ELF-1 (cell line): ENCODE measurements around the gene UCHL5.

ENCODE experiments used
- DNase-seq: peaks from one replicate; pipeline ENCODE4 v3.0.0-alpha.2; 2016; ENCODE audit warnings: low read depth, low spot score

Gene UCHL5

DNA sequence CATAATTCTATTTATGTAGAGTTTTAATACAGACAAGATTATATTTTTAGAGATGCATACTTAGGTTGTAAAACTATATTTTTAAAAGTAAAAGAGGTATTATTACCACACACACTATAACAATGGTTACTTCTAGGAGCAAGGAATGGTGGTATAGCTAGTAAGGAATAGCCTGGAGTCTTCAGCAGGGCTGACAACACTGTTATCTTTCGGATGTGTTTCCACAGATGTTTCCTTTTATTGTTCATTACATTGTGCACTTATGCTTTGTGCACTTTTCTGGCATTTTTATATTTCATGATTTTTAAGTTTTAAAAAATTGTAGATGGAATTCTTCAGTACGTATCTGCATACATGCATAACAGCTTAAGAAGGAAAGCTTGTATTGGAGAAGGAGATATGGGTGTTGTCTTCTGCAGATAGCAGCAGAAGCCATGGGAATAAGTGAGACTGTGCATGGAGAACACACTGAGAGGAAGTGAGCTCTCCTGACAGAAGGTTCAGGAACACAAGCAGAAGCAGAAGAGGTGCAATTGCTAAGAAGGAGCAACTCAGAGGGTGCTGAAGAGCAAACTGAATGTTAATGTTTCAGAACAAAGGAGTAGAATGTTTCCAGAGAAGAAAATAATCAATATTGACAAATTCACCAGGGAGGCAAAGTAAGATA is 91.8 kb downstream of the UCHL5 start:
- no peak for DNase-seq

DNA sequence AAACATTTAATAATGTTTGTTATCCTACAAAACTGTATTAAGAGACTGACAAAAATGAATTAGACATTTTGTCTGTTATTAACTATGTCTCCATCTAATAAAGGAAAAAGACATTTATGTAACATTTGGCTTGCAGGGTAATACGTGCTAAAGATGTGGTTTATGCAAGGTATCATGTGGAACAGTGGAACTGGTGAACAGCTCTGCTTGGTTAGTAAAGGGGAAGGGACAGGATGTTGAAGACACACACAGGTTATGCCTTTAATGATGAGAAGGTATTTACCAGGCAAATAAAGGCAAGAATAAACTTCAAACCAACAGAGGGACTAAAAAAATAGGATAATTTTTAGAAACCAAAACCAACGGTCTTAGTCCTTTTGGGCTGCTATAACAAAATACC is 93.1 kb downstream of the UCHL5 start:
- DNase-seq = no peak

DNA sequence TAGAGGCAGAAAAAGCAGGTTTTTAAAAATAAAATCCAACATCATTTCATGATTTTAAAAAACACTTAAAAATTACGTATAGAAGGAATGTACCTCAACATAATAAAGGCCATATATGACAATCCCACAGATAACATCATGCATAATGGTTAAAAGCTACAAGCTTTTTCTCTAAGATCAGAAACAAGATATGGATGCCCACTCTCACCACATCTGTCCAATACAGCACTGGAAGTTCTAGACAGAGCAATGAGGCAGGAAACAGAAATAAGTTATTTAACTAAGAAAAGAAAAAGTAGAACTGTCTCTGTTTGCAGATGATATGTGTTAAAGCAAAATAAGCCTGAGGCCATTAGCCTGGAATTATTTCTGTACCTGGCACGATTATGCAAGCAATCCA is 96.3 kb downstream of the UCHL5 start:
- DNase-seq = no peak
